ENCODE data around the gene ELMOD2. TPM values are rescaled to one million over a fixed set of nuclear protein-coding genes. Genes with fewer than 3 reads are reported as not detected.
A peak's percentile ranks its signal among the peaks of the same experiment; 100 is the strongest.

The ELMOD2 gene
- total and polyA plus RNA-seq, 2 of the 13 experiments (the other 11 are each of a cell fraction or from before 2014, with no cell fraction given): 10.2 to 38.1 TPM

- TF ChIP-seq, protein P1, sequence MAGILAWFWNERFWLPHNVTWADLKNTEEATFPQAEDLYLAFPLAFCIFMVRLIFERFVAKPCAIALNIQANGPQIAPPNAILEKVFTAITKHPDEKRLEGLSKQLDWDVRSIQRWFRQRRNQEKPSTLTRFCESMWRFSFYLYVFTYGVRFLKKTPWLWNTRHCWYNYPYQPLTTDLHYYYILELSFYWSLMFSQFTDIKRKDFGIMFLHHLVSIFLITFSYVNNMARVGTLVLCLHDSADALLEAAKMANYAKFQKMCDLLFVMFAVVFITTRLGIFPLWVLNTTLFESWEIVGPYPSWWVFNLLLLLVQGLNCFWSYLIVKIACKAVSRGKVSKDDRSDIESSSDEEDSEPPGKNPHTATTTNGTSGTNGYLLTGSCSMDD (CRISPR knock-in tag; IDR thresholded peaks at IDR 0.05): no peak
- no peak for TF ChIP-seq ZNF614 (CRISPR knock-in tag; IDR thresholded peaks at IDR 0.05; ENCODE audit: borderline replicate concordance)
- TF ChIP-seq FOXA1 (IDR thresholded peaks at IDR 0.05): no peak
- TF ChIP-seq FOXA1 (CRISPR knock-in tag; IDR thresholded peaks at IDR 0.05): peak; percentile 67
- TF ChIP-seq, protein P2, sequence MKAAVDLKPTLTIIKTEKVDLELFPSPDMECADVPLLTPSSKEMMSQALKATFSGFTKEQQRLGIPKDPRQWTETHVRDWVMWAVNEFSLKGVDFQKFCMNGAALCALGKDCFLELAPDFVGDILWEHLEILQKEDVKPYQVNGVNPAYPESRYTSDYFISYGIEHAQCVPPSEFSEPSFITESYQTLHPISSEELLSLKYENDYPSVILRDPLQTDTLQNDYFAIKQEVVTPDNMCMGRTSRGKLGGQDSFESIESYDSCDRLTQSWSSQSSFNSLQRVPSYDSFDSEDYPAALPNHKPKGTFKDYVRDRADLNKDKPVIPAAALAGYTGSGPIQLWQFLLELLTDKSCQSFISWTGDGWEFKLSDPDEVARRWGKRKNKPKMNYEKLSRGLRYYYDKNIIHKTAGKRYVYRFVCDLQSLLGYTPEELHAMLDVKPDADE (CRISPR knock-in tag; IDR thresholded peaks at IDR 0.05): no peak
- TF ChIP-seq ZEB1 (IDR thresholded peaks at IDR 0.05; ENCODE audit: insufficient replicate concordance, low read depth): peak; percentile 93
- no peak for TF ChIP-seq HNF4G (IDR thresholded peaks at IDR 0.05; ENCODE audit: borderline replicate concordance, low read depth, low read length)
- TF ChIP-seq HNF4G (CRISPR knock-in tag; IDR thresholded peaks at IDR 0.05; ENCODE audit: borderline replicate concordance, low read depth): no peak
- peak; percentile 62 for TF ChIP-seq RAD21 (CRISPR knock-in tag; IDR thresholded peaks at IDR 0.05)
- peak; percentile 79 for TF ChIP-seq STAG1 (CRISPR knock-in tag; IDR thresholded peaks at IDR 0.05)
- no peak for TF ChIP-seq KDM6A (CRISPR knock-in tag; IDR thresholded peaks at IDR 0.05; ENCODE audit: low read depth)
- TF ChIP-seq CREBL2 (CRISPR knock-in tag; IDR thresholded peaks at IDR 0.05; ENCODE audit: borderline replicate concordance): no peak
- TF ChIP-seq FOXK1 (CRISPR knock-in tag; IDR thresholded peaks at IDR 0.05; ENCODE audit: borderline replicate concordance, low read depth): 0 out of 2 replicates have a peak, but pooled peaks have one; percentile 26
- no peak for TF ChIP-seq ZBTB21 (CRISPR knock-in tag; IDR thresholded peaks at IDR 0.05)
- no peak for TF ChIP-seq HCFC1 (IDR thresholded peaks at IDR 0.05; ENCODE audit: low read depth, low read length)
- no peak for TF ChIP-seq ZNF569 (CRISPR knock-in tag; IDR thresholded peaks at IDR 0.05; ENCODE audit: borderline replicate concordance)
These were observed 71.1 kb downstream of the ELMOD2 start (continued) for GRCh38 chr4:140595065-140595464.
